NCI-H2107 (cell line): ENCODE results near the gene ABCA5.
"Not testable (repeated sequence)": the region's sequence is repeated elsewhere in the genome, so short reads cannot be mapped to it uniquely, and the experiment has no call there.

Experiments
- DNase-seq: peaks from one replicate; lab custom pipeline; 2025; lab: John Stamatoyannopoulos, UW

Gene ABCA5

GRCh38 chr17:69325518-69326376, 1.2 kb downstream of the ABCA5 start:
- no peak for DNase-seq

- no peak for DNase-seq
Measured at GRCh38 chr17:69323806-69324205, 3.1 kb downstream of the ABCA5 start.

GRCh38 chr17:69320908-69321238, 6.1 kb downstream of the ABCA5 start:
- no peak for DNase-seq

GRCh38 chr17:69320210-69320907, 6.6 kb downstream of the ABCA5 start:
- no peak for DNase-seq

GRCh38 chr17:69317625-69318024, 9.3 kb downstream of the ABCA5 start:
- DNase-seq: no peak

- DNase-seq: peak; percentile 44
Measured at GRCh38 chr17:69314246-69315065, 12.5 kb downstream of the ABCA5 start.

- DNase-seq: no peak
Measured at GRCh38 chr17:69305177-69305576, 21.8 kb downstream of the ABCA5 start.

GRCh38 chr17:69302682-69303081, 24.3 kb downstream of the ABCA5 start:
- DNase-seq: no peak

- no peak for DNase-seq
Measured at GRCh38 chr17:69300222-69300621, 26.7 kb downstream of the ABCA5 start.

- DNase-seq: not testable (repeated sequence)
Measured at GRCh38 chr17:69298120-69298722, 28.7 kb downstream of the ABCA5 start.

- DNase-seq: no peak
Measured at GRCh38 chr17:69287168-69287567, 39.8 kb downstream of the ABCA5 start.

GRCh38 chr17:69286257-69286656, 40.7 kb downstream of the ABCA5 start:
- no peak for DNase-seq

GRCh38 chr17:69284646-69285045, 42.3 kb downstream of the ABCA5 start:
- no peak for DNase-seq

GRCh38 chr17:69282002-69282401, 44.9 kb downstream of the ABCA5 start:
- no peak for DNase-seq

GRCh38 chr17:69276279-69276678, 50.7 kb downstream of the ABCA5 start:
- DNase-seq: not testable (repeated sequence)

- no peak for DNase-seq
Measured at GRCh38 chr17:69275751-69276150, 51.2 kb downstream of the ABCA5 start.

- DNase-seq: no peak
Measured at GRCh38 chr17:69271023-69271422, 55.9 kb downstream of the ABCA5 start.

GRCh38 chr17:69269131-69269998, 57.6 kb downstream of the ABCA5 start:
- no peak for DNase-seq

- DNase-seq: no peak
Measured at GRCh38 chr17:69268543-69269014, 58.4 kb downstream of the ABCA5 start.

GRCh38 chr17:69267219-69267618, 59.7 kb downstream of the ABCA5 start:
- no peak for DNase-seq

- no peak for DNase-seq
Measured at GRCh38 chr17:69265873-69266272, 61.1 kb downstream of the ABCA5 start.
